Fibroblast of mammary gland (primary cell): ENCODE results near the gene APBA2.

Experiments
- DNase-seq: peaks from one replicate; pipeline ENCODE4 v3.0.0-alpha.2; 2010; ENCODE audit warnings: low read depth
- H3K4me3 ChIP-seq: 2 replicates; pipeline ENCODE4 v1.5.1; 2011; ENCODE audit warnings: low read depth, mild to moderate bottlenecking, low read length, moderate library complexity; ENCODE audit not compliant: control insufficient read depth
- CTCF ChIP-seq: conservative IDR thresholded peaks from 2 replicates; pipeline ENCODE4 v1.5.1; 2011; ENCODE audit warnings: low read depth, low read length, inconsistent platforms; ENCODE audit not compliant: control insufficient read depth, insufficient read depth

The APBA2 gene

GRCh38 chr15:29134641-29135308 is 249.0 kb downstream of the APBA2 start:
- no peak overlapping the region for H3K4me3 ChIP-seq
- TF ChIP-seq CTCF = no peak
- DNase-seq = no peak

GRCh38 chr15:29135309-29135657 is 249.5 kb downstream of the APBA2 start:
- peak; percentile 28 for DNase-seq
- H3K4me3 ChIP-seq = no peak overlapping the region
- TF ChIP-seq CTCF = no peak

- TF ChIP-seq CTCF = no peak
- no peak overlapping the region for H3K4me3 ChIP-seq
- no peak for DNase-seq
These were observed 250.2 kb downstream of the APBA2 start for GRCh38 chr15:29135702-29136646.

GRCh38 chr15:29138260-29138659 is 252.5 kb downstream of the APBA2 start:
- no peak for TF ChIP-seq CTCF
- DNase-seq = no peak
- no peak overlapping the region for H3K4me3 ChIP-seq

- TF ChIP-seq CTCF = no peak
- DNase-seq = no peak
- H3K4me3 ChIP-seq = no peak overlapping the region
These were observed 253.3 kb downstream of the APBA2 start for GRCh38 chr15:29139072-29139471.

- no peak overlapping the region for H3K4me3 ChIP-seq
- peak; percentile 28 for DNase-seq
- peak; percentile 70 for TF ChIP-seq CTCF
These were observed 254.0 kb downstream of the APBA2 start for GRCh38 chr15:29139540-29140459.
